Measurements from ENCODE around the gene PILRB. TPM values are rescaled to one million over a fixed set of nuclear protein-coding genes. Genes with fewer than 3 reads are reported as not detected.

Gene PILRB
- total RNA-seq, 1 donor from 2014 or later, result 21.1 TPM

GRCh38 chr7:100393233-100393905 lies 35.5 kb downstream of the PILRB start:
- no peaks in the 10 kb centered on the region for H3K9me3 Mint-ChIP-seq (ENCODE audit: unreplicated experiment)
- no peak for DNase-seq (ENCODE audit: low read depth)
- no peak overlapping the region for H2AFZ ChIP-seq (ENCODE audit: low read depth, low read length)
- no peaks in the 10 kb centered on the region for H3K36me3 ChIP-seq (ENCODE audit: insufficient read depth, low read length)
- peaks cover 28% of the 10 kb centered on the region for H3K27me3 Mint-ChIP-seq (ENCODE audit: low read depth, unreplicated experiment)
- peaks cover 46% of the 10 kb centered on the region for H3K27me3 ChIP-seq (ENCODE audit: insufficient read depth, low read length)
- H3K4me2 ChIP-seq (ENCODE audit: low read length), result no peak overlapping the region
- H3K27ac ChIP-seq (ENCODE audit: low read depth, low read length), result no peak overlapping the region
- no peaks in the 10 kb centered on the region for H3K79me2 ChIP-seq (ENCODE audit: insufficient read depth, low read length)
- no peak overlapping the region for H3K4me3 ChIP-seq (ENCODE audit: insufficient read depth, low read depth, low read length)
- no peaks in the 10 kb centered on the region for H3K9me3 ChIP-seq (ENCODE audit: insufficient read depth, low read depth, low read length)
- FAIRE-seq, result no peak
- no peak overlapping the region for H3K9ac ChIP-seq (ENCODE audit: low read length)
- H3K4me3 Mint-ChIP-seq (ENCODE audit: unreplicated experiment), result no peak overlapping the region
- H3K36me3 Mint-ChIP-seq (ENCODE audit: low read depth, unreplicated experiment), result peaks cover 4% of the 10 kb centered on the region
- TF ChIP-seq EZH2 (IDR thresholded peaks at IDR 0.05; ENCODE audit: insufficient read depth, low read length) (no peak), CTCF (IDR thresholded peaks at IDR 0.05; ENCODE audit: insufficient read depth, low read depth, low read length) (no peak)
- H3K27ac Mint-ChIP-seq (ENCODE audit: unreplicated experiment), result no peak overlapping the region
- no peaks in the 10 kb centered on the region for H4K20me1 ChIP-seq (ENCODE audit: insufficient read depth, low read length)
- H3K4me1 Mint-ChIP-seq (ENCODE audit: low read depth, unreplicated experiment), result peaks cover 9% of the 10 kb centered on the region
- H3K4me1 ChIP-seq (ENCODE audit: insufficient read depth, low read length), result no peaks in the 10 kb centered on the region

GRCh38 chr7:100394077-100394476 lies 36.2 kb downstream of the PILRB start:
- Mint-ChIP-seq H3K27me3 (ENCODE audit: low read depth, unreplicated experiment) (peaks cover 32% of the 10 kb centered on the region), H3K27ac (ENCODE audit: unreplicated experiment) (no peak overlapping the region), H3K4me3 (ENCODE audit: unreplicated experiment) (no peak overlapping the region), H3K9me3 (ENCODE audit: unreplicated experiment) (no peaks in the 10 kb centered on the region), H3K4me1 (ENCODE audit: low read depth, unreplicated experiment) (peaks cover 9% of the 10 kb centered on the region), H3K36me3 (ENCODE audit: low read depth, unreplicated experiment) (peaks cover 4% of the 10 kb centered on the region)
- peaks cover 46% of the 10 kb centered on the region for H3K27me3 ChIP-seq (ENCODE audit: insufficient read depth, low read length)
- H3K4me3 ChIP-seq (ENCODE audit: insufficient read depth, low read depth, low read length), result no peak overlapping the region
- H3K4me2 ChIP-seq (ENCODE audit: low read length), result no peak overlapping the region
- TF ChIP-seq CTCF (IDR thresholded peaks at IDR 0.05; ENCODE audit: insufficient read depth, low read depth, low read length), result no peak
- TF ChIP-seq EZH2 (IDR thresholded peaks at IDR 0.05; ENCODE audit: insufficient read depth, low read length), result no peak
- H3K79me2 ChIP-seq (ENCODE audit: insufficient read depth, low read length), result no peaks in the 10 kb centered on the region
- no peak overlapping the region for H3K27ac ChIP-seq (ENCODE audit: low read depth, low read length)
- no peaks in the 10 kb centered on the region for H3K36me3 ChIP-seq (ENCODE audit: insufficient read depth, low read length)
- H4K20me1 ChIP-seq (ENCODE audit: insufficient read depth, low read length), result no peaks in the 10 kb centered on the region
- no peak overlapping the region for H2AFZ ChIP-seq (ENCODE audit: low read depth, low read length)
- DNase-seq (ENCODE audit: low read depth) (no peak), FAIRE-seq (no peak)
- H3K4me1 ChIP-seq (ENCODE audit: insufficient read depth, low read length), result no peaks in the 10 kb centered on the region
- H3K9me3 ChIP-seq (ENCODE audit: insufficient read depth, low read depth, low read length), result no peaks in the 10 kb centered on the region
- no peak overlapping the region for H3K9ac ChIP-seq (ENCODE audit: low read length)

- Histone ChIP-seq H3K4me1 (ENCODE audit: insufficient read depth, low read length) (no peaks in the 10 kb centered on the region), H3K27me3 (ENCODE audit: insufficient read depth, low read length) (peaks cover 45% of the 10 kb centered on the region), H3K36me3 (ENCODE audit: insufficient read depth, low read length) (no peaks in the 10 kb centered on the region), H3K79me2 (ENCODE audit: insufficient read depth, low read length) (no peaks in the 10 kb centered on the region), H3K9me3 (ENCODE audit: insufficient read depth, low read depth, low read length) (no peaks in the 10 kb centered on the region), H4K20me1 (ENCODE audit: insufficient read depth, low read length) (no peaks in the 10 kb centered on the region), H3K9ac (ENCODE audit: low read length) (no peak overlapping the region), H3K27ac (ENCODE audit: low read depth, low read length) (no peak overlapping the region), H2AFZ (ENCODE audit: low read depth, low read length) (no peak overlapping the region), H3K4me2 (ENCODE audit: low read length) (no peak overlapping the region), H3K4me3 (ENCODE audit: insufficient read depth, low read depth, low read length) (no peak overlapping the region)
- Mint-ChIP-seq H3K27me3 (ENCODE audit: low read depth, unreplicated experiment) (peaks cover 35% of the 10 kb centered on the region), H3K4me3 (ENCODE audit: unreplicated experiment) (no peak overlapping the region), H3K4me1 (ENCODE audit: low read depth, unreplicated experiment) (no peaks in the 10 kb centered on the region), H3K9me3 (ENCODE audit: unreplicated experiment) (peaks cover 4% of the 10 kb centered on the region), H3K27ac (ENCODE audit: unreplicated experiment) (no peak overlapping the region), H3K36me3 (ENCODE audit: low read depth, unreplicated experiment) (no peaks in the 10 kb centered on the region)
- no peak for TF ChIP-seq CTCF (IDR thresholded peaks at IDR 0.05; ENCODE audit: insufficient read depth, low read depth, low read length)
- TF ChIP-seq EZH2 (IDR thresholded peaks at IDR 0.05; ENCODE audit: insufficient read depth, low read length), result no peak
- DNase-seq (ENCODE audit: low read depth) (no peak), FAIRE-seq (no peak)
Observed at GRCh38 chr7:100396421-100396982, 38.6 kb downstream of the PILRB start.
